ENCODE data around the gene PDE4B.

- TF ChIP-seq HMGXB4 (CRISPR knock-in tag; IDR thresholded peaks at IDR 0.05; ENCODE audit: borderline replicate concordance in 1 of 2, low read depth in 1 of 2) (no peak), RAD21 (CRISPR knock-in tag; IDR thresholded peaks at IDR 0.05) (no peak), HOXA7 (CRISPR knock-in tag; IDR thresholded peaks at IDR 0.05) (no peak)
Measured at GRCh38 chr1:66312271-66312990, 519.7 kb downstream of the PDE4B start.

All from HepG2 (cell line).